Glutamatergic neuron (in vitro differentiated cells): ENCODE data around the gene PGLYRP4. TPM values are rescaled to one million over a fixed set of nuclear protein-coding genes. Genes with fewer than 3 reads are reported as not detected.

Experiments
- DNase-seq: peaks from one replicate; pipeline ENCODE4 v3.0.0; 2022
- H3K27ac Mint-ChIP-seq: one replicate; pipeline ENCODE4 v1.8.0; 2020; ENCODE audit warnings: mild to moderate bottlenecking, mixed read lengths, inconsistent platforms; ENCODE audit not compliant: unreplicated experiment
- H3K27me3 Mint-ChIP-seq: one replicate; pipeline ENCODE4 v1.8.0; 2020; ENCODE audit warnings: mild to moderate bottlenecking, moderate library complexity, mixed read lengths, inconsistent platforms; ENCODE audit not compliant: unreplicated experiment
- H3K36me3 Mint-ChIP-seq: one replicate; pipeline ENCODE4 v1.8.0; 2020; ENCODE audit warnings: mild to moderate bottlenecking, mixed read lengths, inconsistent platforms; ENCODE audit not compliant: unreplicated experiment
- H3K4me1 Mint-ChIP-seq: one replicate; pipeline ENCODE4 v1.8.0; 2020; ENCODE audit warnings: mild to moderate bottlenecking, low read depth, mixed read lengths, inconsistent platforms; ENCODE audit not compliant: unreplicated experiment
- H3K4me3 Mint-ChIP-seq: one replicate; pipeline ENCODE4 v1.8.0; 2020; ENCODE audit warnings: mild to moderate bottlenecking, mixed read lengths, inconsistent platforms; ENCODE audit not compliant: unreplicated experiment
- H3K9me3 Mint-ChIP-seq: one replicate; pipeline ENCODE4 v1.8.0; 2020; ENCODE audit warnings: mild to moderate bottlenecking, moderate library complexity, mixed read lengths, inconsistent platforms; ENCODE audit not compliant: unreplicated experiment
- total RNA-seq: library from RNA; stranded (reverse); fragmentation: NEBNext Ultra II Directional; extraction: Animal tissue kit (Norgen Biotek cat#: 25700); gene quantifications from one replicate; pipeline ENCODE4 v1.2.1, GENCODE V29; 2021; ENCODE audit not compliant: unreplicated experiment
- TF ChIP-seq, protein P1 (sequence below): fragments of 200-600 bp; sonication (generic); IDR thresholded peaks from one replicate; pipeline ENCODE4 v1.5.0; 2021; ENCODE audit not compliant: partially characterized antibody, unreplicated experiment

Gene PGLYRP4
- total RNA-seq, 1 donor from 2014 or later: not detected

DNA sequence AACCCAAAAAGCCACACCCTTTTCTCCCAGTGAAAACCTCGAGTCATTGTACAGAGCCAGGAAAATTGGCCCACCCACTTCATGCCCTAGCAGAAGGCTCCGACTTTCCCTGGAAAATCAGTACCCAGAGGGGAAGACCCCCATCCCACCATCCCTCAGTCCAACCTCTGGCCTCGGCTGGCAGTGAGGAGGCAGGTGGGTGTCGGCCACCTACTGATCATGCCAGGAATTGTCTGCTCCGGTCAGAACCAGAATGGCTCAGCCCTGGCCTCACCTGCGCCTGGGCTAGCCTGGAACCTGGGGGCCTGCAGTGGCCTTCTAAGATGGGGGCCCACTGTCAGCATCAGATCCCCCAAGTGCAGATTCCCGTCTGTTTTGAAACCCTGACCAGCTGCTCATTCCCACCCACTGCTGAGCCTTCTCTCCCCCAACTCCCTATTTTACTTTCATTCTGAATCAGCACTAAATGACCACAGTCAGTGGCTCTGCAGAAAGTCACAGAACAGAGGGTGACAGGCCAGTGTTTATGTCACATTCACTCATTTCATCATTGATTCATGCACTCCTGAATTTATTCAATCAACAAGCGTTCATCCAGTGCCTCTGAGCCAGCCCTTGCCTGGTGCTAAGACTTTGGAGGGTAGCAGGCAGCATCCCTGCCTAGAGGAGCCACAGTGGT, 6.0 kb upstream of the PGLYRP4 start:
- Mint-ChIP-seq H3K4me1 (peaks cover 2% of the 10 kb centered on the region), H3K27ac (no peak overlapping the region), H3K27me3 (peaks cover 2% of the 10 kb centered on the region), H3K36me3 (no peaks in the 10 kb centered on the region), H3K9me3 (no peaks in the 10 kb centered on the region), H3K4me3 (no peak overlapping the region)
- TF ChIP-seq, protein P1, sequence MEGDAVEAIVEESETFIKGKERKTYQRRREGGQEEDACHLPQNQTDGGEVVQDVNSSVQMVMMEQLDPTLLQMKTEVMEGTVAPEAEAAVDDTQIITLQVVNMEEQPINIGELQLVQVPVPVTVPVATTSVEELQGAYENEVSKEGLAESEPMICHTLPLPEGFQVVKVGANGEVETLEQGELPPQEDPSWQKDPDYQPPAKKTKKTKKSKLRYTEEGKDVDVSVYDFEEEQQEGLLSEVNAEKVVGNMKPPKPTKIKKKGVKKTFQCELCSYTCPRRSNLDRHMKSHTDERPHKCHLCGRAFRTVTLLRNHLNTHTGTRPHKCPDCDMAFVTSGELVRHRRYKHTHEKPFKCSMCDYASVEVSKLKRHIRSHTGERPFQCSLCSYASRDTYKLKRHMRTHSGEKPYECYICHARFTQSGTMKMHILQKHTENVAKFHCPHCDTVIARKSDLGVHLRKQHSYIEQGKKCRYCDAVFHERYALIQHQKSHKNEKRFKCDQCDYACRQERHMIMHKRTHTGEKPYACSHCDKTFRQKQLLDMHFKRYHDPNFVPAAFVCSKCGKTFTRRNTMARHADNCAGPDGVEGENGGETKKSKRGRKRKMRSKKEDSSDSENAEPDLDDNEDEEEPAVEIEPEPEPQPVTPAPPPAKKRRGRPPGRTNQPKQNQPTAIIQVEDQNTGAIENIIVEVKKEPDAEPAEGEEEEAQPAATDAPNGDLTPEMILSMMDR: no peak
- no peak for DNase-seq

DNA sequence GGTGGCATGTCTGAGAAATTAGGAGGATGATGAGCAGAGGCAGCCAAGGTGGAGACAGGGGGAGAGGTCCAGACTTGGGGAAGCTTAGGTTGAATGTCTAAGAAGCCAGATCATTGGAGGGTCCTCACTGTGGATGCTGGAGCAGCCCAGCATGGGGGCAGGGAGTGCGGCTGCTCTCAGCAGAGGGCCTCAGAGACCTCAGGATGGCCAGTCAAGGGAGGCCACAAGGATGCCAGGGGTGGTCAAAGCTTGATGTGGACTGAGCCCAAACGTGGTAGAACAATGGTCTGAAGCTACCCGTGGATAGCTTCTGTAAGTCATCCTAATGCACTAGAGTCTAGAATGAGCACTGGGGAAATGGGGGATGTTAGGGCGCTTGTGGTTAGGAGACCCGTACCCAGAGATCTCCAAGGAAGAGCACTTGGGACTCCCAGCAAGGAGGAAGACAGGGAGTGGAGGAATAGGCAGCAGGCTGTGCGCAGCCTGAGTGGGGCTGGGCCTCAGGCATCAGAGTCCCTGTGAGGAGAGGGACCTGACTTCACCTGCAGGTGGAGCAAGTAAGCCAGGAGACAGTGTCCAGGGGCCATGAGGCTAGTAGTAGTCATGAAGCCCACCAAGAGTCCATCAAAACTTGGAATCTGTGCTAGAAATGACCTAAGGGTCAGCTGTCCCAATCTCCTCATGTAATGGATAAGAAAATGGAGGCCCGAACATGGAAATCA, 4.7 kb upstream of the PGLYRP4 start:
- Mint-ChIP-seq H3K4me3 (no peak overlapping the region), H3K27me3 (peaks cover 6% of the 10 kb centered on the region), H3K9me3 (no peaks in the 10 kb centered on the region), H3K27ac (no peak overlapping the region), H3K36me3 (no peaks in the 10 kb centered on the region), H3K4me1 (peaks cover 2% of the 10 kb centered on the region)
- TF ChIP-seq, protein P1: peak; percentile 61
- DNase-seq: peak; percentile 70

DNA sequence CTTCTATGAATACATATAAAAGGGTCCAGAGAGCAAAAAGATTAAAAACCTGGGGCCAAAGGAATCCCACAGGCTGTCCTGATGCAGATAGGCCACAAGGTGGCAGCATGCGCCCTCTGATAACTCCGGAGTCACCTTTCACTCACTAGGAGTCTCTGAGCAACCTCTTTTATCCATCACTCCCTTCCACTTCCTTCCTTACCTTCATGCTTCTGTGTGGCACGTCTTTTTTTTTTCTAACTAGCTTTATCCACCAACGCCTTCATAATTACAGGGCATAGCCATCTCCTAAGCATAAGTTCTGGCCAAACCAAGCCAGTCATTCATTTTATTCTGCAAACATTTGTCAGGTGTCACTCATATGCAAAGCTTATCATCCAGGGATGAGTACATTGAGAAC, 3.9 kb upstream of the PGLYRP4 start:
- Mint-ChIP-seq H3K36me3 (no peaks in the 10 kb centered on the region), H3K27ac (no peak overlapping the region), H3K27me3 (peaks cover 7% of the 10 kb centered on the region), H3K4me1 (no peaks in the 10 kb centered on the region), H3K4me3 (no peak overlapping the region), H3K9me3 (no peaks in the 10 kb centered on the region)
- TF ChIP-seq, protein P1: peak; percentile 91
- DNase-seq: peak; percentile 74

DNA sequence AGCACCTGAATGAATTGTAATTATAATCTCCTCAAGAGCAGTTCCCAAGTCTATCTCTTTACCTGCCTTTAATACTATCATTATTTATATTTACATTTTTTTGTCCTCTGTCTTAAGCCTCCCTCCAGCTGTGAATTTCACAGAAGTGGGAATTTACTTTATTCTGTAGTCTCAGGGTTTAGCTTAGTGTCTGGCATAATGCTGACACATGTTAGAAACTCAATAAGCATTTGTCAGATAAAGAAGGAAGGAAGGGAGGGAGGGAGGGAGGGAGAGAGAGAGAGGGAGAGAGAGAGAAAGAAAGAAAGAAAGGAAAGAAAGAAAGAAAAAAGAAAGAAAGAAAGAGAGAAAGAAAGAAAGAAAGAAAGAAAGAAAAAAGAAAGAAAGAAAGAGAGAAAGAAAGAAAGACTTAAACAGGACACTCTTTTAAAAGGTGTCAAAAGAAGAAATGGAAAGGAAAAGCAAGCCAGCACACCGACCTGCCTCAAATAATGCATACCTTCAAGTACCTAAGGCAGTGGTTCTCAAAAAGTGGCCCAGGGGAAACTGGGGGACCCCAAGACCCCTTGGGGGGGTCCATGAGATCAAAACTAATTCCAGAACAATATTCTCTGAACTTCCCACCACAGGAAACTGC, 1.8 kb upstream of the PGLYRP4 start:
- no peak for DNase-seq
- no peaks in the 10 kb centered on the region for H3K4me1 Mint-ChIP-seq
- H3K27me3 Mint-ChIP-seq: peaks cover 7% of the 10 kb centered on the region
- H3K9me3 Mint-ChIP-seq: no peaks in the 10 kb centered on the region
- TF ChIP-seq, protein P1: no peak
- H3K27ac Mint-ChIP-seq: no peak overlapping the region
- H3K4me3 Mint-ChIP-seq: no peak overlapping the region
- no peaks in the 10 kb centered on the region for H3K36me3 Mint-ChIP-seq
